NOMO-1 (cell line): ENCODE measurements around the gene COL23A1.

ENCODE experiments used
- DNase-seq, 2 experiments: peaks; one replicate each; lab custom pipeline; 2025; ENCODE audit not compliant: unreplicated experiment in 2 of 2; lab: John Stamatoyannopoulos, UW

COL23A1 gene

GRCh38 chr5:178536541-178537466 is 53.4 kb downstream of the COL23A1 start:
- DNase-seq: no peak

GRCh38 chr5:178535299-178536175 is 54.7 kb downstream of the COL23A1 start:
- no peak for DNase-seq

GRCh38 chr5:178533136-178533535 is 57.1 kb downstream of the COL23A1 start:
- DNase-seq: peak; percentile 30 to 50

- peak; percentile 58 to 65 for DNase-seq
Observed at GRCh38 chr5:178532666-178533065, 57.5 kb downstream of the COL23A1 start.

- no peak for DNase-seq
Observed at GRCh38 chr5:178532236-178532635, 58.0 kb downstream of the COL23A1 start.

- DNase-seq: no peak
Observed at GRCh38 chr5:178531786-178532185, 58.4 kb downstream of the COL23A1 start.

- no peak for DNase-seq
Observed at GRCh38 chr5:178530526-178530925, 59.7 kb downstream of the COL23A1 start.

GRCh38 chr5:178529080-178529479 is 61.1 kb downstream of the COL23A1 start:
- no peak for DNase-seq

GRCh38 chr5:178527458-178528307 is 62.5 kb downstream of the COL23A1 start:
- DNase-seq: no peak

GRCh38 chr5:178526773-178527457 is 63.3 kb downstream of the COL23A1 start:
- DNase-seq: no peak

GRCh38 chr5:178525906-178526732 is 64.1 kb downstream of the COL23A1 start:
- DNase-seq: no peak

GRCh38 chr5:178524093-178524882 is 65.9 kb downstream of the COL23A1 start:
- no peak for DNase-seq

GRCh38 chr5:178522361-178522760 is 67.8 kb downstream of the COL23A1 start:
- DNase-seq: no peak

GRCh38 chr5:178520851-178521250 is 69.3 kb downstream of the COL23A1 start:
- no peak for DNase-seq

GRCh38 chr5:178519804-178520203 is 70.4 kb downstream of the COL23A1 start:
- DNase-seq: no peak

GRCh38 chr5:178519155-178519554 is 71.0 kb downstream of the COL23A1 start:
- no peak for DNase-seq

GRCh38 chr5:178516504-178517235 is 73.5 kb downstream of the COL23A1 start:
- no peak for DNase-seq
